Fibroblast of lung (primary cell): ENCODE measurements around the gene ZNF765.

ENCODE experiments used
- EZH2 ChIP-seq: IDR thresholded peaks from 2 replicates; pipeline ENCODE4 v1.5.1; 2012; ENCODE audit warnings: low read length, control low read depth, mild to moderate bottlenecking; ENCODE audit errors: missing control alignments
- TF ChIP-seq, protein P1 (sequence below), 2 donors: IDR thresholded peaks in 1 of 2; conservative IDR thresholded peaks in 1 of 2; 1 replicate in 1 of 2; 2 replicates in 1 of 2; pipeline ENCODE4 v1.5.1; 2011 to 2012; ENCODE audit warnings: low read length in 2 of 2, control low read depth in 1 of 2, inconsistent platforms in 1 of 2, low read depth in 1 of 2, mild to moderate bottlenecking in 1 of 2

DNA sequence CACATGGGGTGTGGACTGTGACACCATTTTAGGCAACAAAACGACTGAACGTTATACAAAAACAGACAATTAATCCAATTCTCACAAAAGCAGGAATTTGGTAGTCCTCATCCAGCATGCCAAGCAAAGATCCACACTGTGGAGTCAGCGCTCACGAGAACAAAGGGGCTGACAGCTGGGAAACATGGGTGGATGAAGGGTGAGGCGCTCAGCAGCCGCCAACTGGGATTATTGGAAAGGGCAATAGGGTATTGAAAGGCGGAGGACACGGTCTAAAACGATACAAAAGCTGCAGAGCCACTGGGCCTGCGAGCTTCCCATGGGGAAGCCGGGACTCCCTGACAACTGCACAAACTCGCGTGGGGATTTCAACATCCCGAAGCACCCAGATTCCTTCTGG, 67.9 kb downstream of the ZNF765 start:
- TF ChIP-seq, protein P1, sequence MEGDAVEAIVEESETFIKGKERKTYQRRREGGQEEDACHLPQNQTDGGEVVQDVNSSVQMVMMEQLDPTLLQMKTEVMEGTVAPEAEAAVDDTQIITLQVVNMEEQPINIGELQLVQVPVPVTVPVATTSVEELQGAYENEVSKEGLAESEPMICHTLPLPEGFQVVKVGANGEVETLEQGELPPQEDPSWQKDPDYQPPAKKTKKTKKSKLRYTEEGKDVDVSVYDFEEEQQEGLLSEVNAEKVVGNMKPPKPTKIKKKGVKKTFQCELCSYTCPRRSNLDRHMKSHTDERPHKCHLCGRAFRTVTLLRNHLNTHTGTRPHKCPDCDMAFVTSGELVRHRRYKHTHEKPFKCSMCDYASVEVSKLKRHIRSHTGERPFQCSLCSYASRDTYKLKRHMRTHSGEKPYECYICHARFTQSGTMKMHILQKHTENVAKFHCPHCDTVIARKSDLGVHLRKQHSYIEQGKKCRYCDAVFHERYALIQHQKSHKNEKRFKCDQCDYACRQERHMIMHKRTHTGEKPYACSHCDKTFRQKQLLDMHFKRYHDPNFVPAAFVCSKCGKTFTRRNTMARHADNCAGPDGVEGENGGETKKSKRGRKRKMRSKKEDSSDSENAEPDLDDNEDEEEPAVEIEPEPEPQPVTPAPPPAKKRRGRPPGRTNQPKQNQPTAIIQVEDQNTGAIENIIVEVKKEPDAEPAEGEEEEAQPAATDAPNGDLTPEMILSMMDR (conservative IDR thresholded peaks at IDR 0.05 in 1 of 2, IDR thresholded peaks at IDR 0.05 in 1 of 2; ENCODE audit: low read depth in 1 of 2, low read length in 2 of 2): no peak
- no peak for TF ChIP-seq EZH2
